ENCODE measurements around the gene AOC3.
"Not testable (repeated sequence)": the region's sequence is repeated elsewhere in the genome, so short reads cannot be mapped to it uniquely, and the experiment has no call there.

Gene AOC3

DNA sequence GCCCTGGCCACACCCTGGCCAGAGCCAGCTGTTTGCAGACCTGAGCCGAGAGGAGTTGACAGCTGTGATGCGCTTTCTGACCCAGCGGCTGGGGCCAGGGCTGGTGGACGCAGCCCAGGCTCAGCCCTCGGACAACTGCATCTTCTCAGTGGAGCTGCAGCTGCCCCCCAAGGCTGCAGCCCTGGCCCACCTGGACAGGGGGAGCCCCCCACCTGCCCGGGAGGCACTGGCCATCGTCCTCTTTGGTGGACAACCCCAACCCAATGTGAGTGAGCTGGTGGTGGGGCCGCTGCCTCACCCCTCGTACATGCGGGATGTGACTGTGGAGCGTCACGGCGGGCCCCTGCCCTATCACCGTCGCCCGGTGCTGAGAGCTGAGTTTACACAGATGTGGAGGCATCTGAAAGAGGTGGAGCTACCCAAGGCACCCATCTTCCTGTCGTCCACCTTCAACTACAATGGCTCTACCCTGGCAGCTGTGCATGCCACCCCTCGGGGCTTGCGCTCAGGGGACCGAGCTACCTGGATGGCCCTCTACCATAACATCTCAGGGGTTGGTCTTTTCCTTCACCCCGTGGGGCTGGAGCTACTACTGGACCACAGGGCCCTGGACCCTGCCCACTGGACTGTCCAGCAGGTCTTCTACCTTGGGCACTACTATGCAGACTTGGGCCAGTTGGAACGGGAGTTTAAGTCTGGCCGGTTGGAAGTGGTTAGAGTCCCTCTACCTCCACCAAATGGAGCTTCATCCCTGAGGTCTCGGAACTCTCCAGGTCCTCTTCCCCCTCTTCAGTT is 6.0 kb upstream of the AOC3 start:
- no peak for DNase-seq

DNA sequence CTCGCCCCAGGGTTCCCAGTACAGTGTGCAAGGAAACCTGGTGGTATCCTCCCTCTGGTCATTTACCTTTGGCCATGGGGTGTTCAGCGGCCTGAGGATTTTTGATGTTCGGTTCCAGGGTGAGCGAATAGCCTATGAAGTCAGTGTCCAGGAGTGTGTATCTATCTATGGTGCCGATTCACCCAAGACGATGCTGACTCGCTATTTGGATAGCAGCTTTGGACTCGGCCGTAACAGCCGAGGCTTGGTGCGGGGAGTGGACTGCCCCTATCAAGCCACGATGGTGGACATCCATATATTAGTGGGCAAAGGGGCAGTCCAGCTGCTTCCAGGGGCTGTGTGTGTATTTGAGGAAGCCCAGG is 5.5 kb upstream of the AOC3 start:
- no peak for DNase-seq

DNA sequence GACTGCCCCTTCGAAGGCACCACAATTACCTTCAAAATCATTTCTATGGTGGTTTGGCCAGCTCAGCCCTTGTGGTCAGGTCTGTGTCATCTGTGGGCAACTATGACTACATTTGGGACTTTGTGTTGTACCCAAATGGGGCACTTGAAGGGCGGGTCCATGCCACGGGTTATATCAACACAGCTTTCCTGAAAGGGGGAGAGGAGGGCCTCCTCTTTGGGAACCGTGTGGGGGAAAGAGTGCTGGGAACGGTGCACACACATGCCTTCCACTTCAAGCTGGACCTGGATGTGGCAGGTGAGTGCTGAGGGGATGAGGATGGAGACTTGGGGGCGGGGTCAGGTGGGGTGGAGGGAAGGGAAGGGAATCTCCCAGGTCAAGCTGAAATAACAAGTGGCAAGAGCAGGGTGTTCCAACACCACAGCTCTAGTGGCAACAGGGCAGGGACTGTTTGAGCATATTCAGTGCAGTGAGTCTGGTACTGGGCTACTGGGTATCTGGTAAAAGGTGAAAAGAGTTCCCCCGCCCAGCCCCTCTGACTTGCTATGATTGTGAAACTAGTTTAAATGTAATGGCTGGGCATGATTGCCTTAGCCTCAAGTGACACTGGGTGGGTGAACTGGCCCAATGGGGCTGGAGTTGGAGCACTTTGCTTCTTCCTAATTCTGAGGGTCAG is 4.9 kb upstream of the AOC3 start:
- DNase-seq = no peak

DNA sequence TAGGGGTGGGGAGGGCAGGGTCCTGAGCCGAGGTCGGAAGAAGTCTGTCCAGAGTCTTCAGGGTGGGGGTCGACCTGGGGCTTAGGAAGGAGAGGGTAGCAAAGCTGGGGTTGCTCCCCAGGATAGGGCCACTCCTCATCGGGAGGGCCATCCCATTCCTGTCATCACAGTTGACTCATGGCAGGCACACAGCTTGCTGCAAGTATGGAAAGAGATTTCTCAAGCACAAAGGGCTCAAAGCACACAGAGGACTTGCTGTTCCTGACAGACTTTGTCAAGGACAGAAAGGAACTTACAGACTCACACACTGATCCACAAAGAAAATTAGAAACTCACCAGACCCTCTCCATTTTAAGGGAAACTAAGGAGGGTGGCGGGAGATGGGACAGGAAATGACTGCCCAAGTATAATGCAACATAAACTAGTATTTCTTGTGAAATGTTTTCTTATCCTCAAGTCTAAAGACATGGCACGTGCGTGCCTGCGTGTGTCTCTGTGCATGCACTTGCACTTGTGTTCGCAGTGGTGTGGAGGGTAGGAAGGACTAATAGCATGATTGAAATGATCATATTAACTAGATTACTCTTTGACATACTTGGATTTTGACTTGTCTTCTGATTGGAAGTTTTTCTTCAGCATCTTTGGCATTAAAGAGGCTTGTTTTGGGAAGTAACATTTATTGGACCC is 4.3 kb upstream of the AOC3 start:
- no peak for DNase-seq

DNA sequence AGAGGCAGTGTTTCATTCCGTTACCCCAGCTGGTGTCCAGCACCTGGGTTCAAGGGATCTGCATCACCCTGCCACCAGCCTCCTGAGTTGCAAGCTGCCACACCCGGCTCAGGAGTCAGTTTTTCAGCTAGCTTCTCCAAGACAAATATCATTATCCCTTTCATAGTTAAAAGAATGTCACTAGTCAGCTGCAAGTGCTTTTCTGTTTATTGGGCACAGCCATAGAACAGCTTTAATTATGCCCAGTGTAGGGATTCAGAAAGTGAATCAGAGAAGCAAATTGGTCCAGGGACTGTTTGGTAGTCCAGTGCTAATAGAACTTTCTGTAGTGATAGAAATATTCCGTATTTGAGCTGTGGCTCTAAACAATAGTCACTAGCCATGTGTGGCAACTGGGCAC is 2.9 kb upstream of the AOC3 start:
- DNase-seq = no peak

DNA sequence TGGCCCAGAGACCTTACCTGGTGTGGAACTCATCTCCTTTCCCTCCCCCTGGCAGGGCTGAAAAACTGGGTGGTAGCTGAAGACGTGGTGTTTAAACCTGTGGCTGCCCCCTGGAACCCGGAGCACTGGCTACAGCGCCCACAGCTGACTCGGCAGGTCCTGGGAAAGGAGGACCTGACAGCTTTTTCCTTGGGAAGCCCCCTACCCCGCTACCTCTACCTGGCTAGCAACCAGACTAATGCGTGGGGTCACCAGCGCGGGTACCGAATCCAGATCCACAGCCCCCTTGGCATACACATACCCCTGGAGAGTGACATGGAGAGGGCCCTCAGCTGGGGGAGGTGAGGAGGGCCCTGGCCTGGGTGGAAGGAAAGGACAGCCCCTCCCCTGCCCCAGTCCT is 2.0 kb upstream of the AOC3 start:
- no peak for DNase-seq

GRCh38 chr17:42849451-42850181 is 1.4 kb upstream of the AOC3 start:
- DNase-seq = no peak

DNA sequence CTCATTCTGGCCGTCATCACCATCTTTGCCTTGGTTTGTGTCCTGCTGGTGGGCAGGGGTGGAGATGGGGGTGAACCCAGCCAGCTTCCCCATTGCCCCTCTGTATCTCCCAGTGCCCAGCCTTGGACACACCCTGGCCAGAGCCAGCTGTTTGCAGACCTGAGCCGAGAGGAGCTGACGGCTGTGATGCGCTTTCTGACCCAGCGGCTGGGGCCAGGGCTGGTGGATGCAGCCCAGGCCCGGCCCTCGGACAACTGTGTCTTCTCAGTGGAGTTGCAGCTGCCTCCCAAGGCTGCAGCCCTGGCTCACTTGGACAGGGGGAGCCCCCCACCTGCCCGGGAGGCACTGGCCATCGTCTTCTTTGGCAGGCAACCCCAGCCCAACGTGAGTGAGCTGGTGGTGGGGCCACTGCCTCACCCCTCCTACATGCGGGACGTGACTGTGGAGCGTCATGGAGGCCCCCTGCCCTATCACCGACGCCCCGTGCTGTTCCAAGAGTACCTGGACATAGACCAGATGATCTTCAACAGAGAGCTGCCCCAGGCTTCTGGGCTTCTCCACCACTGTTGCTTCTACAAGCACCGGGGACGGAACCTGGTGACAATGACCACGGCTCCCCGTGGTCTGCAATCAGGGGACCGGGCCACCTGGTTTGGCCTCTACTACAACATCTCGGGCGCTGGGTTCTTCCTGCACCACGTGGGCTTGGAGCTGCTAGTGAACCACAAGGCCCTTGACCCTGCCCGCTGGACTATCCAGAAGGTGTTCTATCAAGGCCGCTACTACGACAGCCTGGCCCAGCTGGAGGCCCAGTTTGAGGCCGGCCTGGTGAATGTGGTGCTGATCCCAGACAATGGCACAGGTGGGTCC is 607 bp downstream of the AOC3 start:
- DNase-seq = not testable (repeated sequence)

- DNase-seq = no peak
Measured at GRCh38 chr17:42852351-42852750, 1.4 kb downstream of the AOC3 start.

- no peak for DNase-seq
Measured at GRCh38 chr17:42853004-42853403, 2.0 kb downstream of the AOC3 start.

GRCh38 chr17:42853597-42853967 is 2.6 kb downstream of the AOC3 start:
- DNase-seq = no peak

- no peak for DNase-seq
Measured at GRCh38 chr17:42853968-42854790, 3.2 kb downstream of the AOC3 start.

DNA sequence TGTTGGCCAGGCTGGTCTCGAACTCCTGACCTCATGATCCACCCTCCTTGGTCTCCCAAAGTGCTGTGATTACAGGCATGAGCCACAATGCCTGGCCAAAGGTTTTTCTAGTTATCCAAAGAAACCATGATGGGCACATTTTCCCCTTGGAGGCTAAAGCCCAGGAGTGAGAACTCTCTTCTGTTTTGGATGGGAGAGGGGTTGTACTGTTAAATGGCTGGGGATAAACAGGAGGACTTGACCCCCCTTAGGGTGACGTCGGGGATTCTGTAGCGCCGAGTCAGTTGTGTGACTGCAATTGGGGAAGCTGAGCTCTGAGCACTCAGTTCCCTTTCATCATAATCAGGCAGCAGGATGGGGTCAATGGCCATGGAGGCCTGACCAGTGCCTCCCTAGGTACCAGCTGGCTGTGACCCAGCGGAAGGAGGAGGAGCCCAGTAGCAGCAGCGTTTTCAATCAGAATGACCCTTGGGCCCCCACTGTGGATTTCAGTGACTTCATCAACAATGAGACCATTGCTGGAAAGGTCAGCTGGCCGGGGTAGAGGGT is 4.1 kb downstream of the AOC3 start:
- no peak for DNase-seq

DNA sequence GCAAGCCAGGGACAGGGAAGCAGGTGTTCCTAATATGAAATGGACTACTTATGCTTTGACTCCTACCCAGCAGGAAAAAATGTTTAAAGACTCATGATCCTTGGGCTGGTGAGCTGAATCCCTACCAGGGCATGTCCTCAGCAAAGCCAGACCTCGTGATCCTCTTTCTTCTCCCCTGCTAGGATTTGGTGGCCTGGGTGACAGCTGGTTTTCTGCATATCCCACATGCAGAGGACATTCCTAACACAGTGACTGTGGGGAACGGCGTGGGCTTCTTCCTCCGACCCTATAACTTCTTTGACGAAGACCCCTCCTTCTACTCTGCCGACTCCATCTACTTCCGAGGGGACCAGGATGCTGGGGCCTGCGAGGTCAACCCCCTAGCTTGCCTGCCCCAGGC is 5.1 kb downstream of the AOC3 start:
- not testable (repeated sequence) for DNase-seq

- not testable (repeated sequence) for DNase-seq
Measured at GRCh38 chr17:42856516-42856915, 5.5 kb downstream of the AOC3 start.

DNA sequence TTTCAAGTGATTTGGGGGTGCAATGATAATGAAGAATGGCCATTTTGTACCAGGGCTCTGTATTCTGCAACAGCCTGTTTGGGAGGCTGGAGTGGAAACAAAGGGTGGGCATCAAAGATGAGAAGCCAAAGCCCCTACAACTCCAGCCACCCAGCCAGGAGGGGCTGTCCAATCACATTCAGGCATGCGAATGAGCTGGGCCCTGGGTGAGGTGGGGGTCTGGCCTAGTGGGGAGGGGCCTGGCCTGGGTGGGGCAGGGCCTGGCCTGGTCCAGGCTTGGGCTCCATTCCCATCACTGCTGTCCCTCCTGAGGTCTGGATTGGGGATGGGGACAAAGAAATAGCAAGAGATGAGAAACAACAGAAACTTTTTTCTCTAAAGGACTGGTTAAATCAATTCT is 6.4 kb downstream of the AOC3 start:
- no peak for DNase-seq

- no peak for DNase-seq
Measured at GRCh38 chr17:42865638-42866094, 14.7 kb downstream of the AOC3 start.

DNA sequence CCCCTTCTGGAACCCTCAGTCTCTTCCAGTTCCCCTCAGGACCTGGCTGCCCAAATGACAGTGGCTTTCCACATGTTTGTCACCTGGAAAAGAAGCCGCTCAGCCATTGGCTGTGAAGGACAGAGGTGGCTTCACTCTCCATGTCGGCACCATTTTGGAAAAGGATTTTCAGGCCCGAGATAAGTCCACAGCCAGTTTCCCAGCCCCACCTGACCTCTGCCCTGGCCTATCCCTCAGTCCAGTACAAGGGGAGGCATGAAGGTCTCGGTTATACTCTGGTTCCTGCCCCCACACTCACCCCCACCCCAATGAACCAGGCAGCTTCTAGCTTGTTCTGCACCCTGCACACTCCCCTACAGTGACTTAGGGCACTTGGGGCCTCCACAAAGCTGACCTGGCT is 15.2 kb downstream of the AOC3 start:
- no peak for DNase-seq

- DNase-seq = no peak
Measured at GRCh38 chr17:42866631-42867575, 15.9 kb downstream of the AOC3 start.
